HG03060 (cell line): ENCODE results near the gene SCART1.
"Not testable (repeated sequence)": the region's sequence is repeated elsewhere in the genome, so short reads cannot be mapped to it uniquely, and the experiment has no call there.

ENCODE experiments used
- ATAC-seq: cut with Tn5 transposase; IDR thresholded peaks from one replicate; pipeline ENCODE4 v1.9.1; 2021; ENCODE audit warnings: low read depth, moderate number of reproducible peaks; ENCODE audit not compliant: unreplicated experiment

SCART1 gene

GRCh38 chr10:133453516-133454203 lies at the start of gene SCART1:
Gene SCART1 (plus strand): TSS chr10:133453945. CDS start chr10:133453998, 53 bp downstream.
- no peak for ATAC-seq

GRCh38 chr10:133405272-133405671 lies 48.5 kb upstream of the SCART1 start:
- no peak for ATAC-seq

GRCh38 chr10:133405844-133406527 lies 47.8 kb upstream of the SCART1 start:
- no peak for ATAC-seq

GRCh38 chr10:133411523-133412380 lies 42.0 kb upstream of the SCART1 start:
- ATAC-seq = no peak

- no peak for ATAC-seq
These were observed 41.4 kb upstream of the SCART1 start for GRCh38 chr10:133412381-133412711.

GRCh38 chr10:133414401-133414800 lies 39.3 kb upstream of the SCART1 start:
- not testable (repeated sequence) for ATAC-seq

GRCh38 chr10:133415752-133416151 lies 38.0 kb upstream of the SCART1 start:
- no peak for ATAC-seq

GRCh38 chr10:133418289-133418993 lies 35.3 kb upstream of the SCART1 start:
- no peak for ATAC-seq

- no peak for ATAC-seq
These were observed 34.4 kb upstream of the SCART1 start for GRCh38 chr10:133419211-133419950.

- ATAC-seq = no peak
These were observed 33.7 kb upstream of the SCART1 start for GRCh38 chr10:133420028-133420427.

GRCh38 chr10:133420579-133420978 lies 33.2 kb upstream of the SCART1 start:
- no peak for ATAC-seq

- ATAC-seq = no peak
These were observed 32.2 kb upstream of the SCART1 start for GRCh38 chr10:133421336-133422222.

GRCh38 chr10:133422223-133422806 lies 31.4 kb upstream of the SCART1 start:
- ATAC-seq = no peak

- no peak for ATAC-seq
These were observed 30.7 kb upstream of the SCART1 start for GRCh38 chr10:133422807-133423771.

- ATAC-seq = not testable (repeated sequence)
These were observed 29.6 kb upstream of the SCART1 start for GRCh38 chr10:133424102-133424501.

GRCh38 chr10:133424601-133425000 lies 29.1 kb upstream of the SCART1 start, which contains the start of gene SPRN:
Gene SPRN (minus strand): TSS chr10:133424625. CDS start chr10:133423681, 944 bp downstream.
- ATAC-seq = not testable (repeated sequence)

- ATAC-seq = not testable (repeated sequence)
These were observed 24.2 kb upstream of the SCART1 start for GRCh38 chr10:133429571-133429970.
